ENCODE measurements around the gene RHOA.
"Not testable (repeated sequence)": the region's sequence is repeated elsewhere in the genome, so short reads cannot be mapped to it uniquely, and the experiment has no call there.

Gene RHOA

GRCh38 chr3:49358884-49359225 is 52.9 kb downstream of the RHOA start:
- no peak for DNase-seq

GRCh38 chr3:49358217-49358883 is 53.4 kb downstream of the RHOA start, which contains the start of gene GPX1:
Gene GPX1 (minus strand): TSS chr3:49358353. CDS start chr3:49358278, 75 bp downstream.
- peak; percentile 58 for DNase-seq

GRCh38 chr3:49357443-49358216 is 54.1 kb downstream of the RHOA start:
- not testable (repeated sequence) for DNase-seq

GRCh38 chr3:49357095-49357442 is 54.7 kb downstream of the RHOA start:
- not testable (repeated sequence) for DNase-seq

GRCh38 chr3:49352890-49353421 is 58.8 kb downstream of the RHOA start:
- no peak for DNase-seq

GRCh38 chr3:49352281-49352680 is 59.5 kb downstream of the RHOA start:
- DNase-seq, result no peak

GRCh38 chr3:49351521-49352011 is 60.2 kb downstream of the RHOA start:
- DNase-seq, result no peak

- no peak for DNase-seq
These were observed 62.2 kb downstream of the RHOA start for GRCh38 chr3:49349348-49350114.

GRCh38 chr3:49348361-49348760 is 63.4 kb downstream of the RHOA start:
- DNase-seq, result not testable (repeated sequence)

- no peak for DNase-seq
These were observed 65.0 kb downstream of the RHOA start for GRCh38 chr3:49346797-49347251.

- DNase-seq, result no peak
These were observed 68.6 kb downstream of the RHOA start for GRCh38 chr3:49343163-49343562.

GRCh38 chr3:49341996-49342395 is 69.8 kb downstream of the RHOA start:
- no peak for DNase-seq

- DNase-seq, result peak; percentile 69
These were observed 71.6 kb downstream of the RHOA start, which contains the start of gene USP4 for GRCh38 chr3:49339941-49340800. Gene USP4 (minus strand): TSS chr3:49340053. CDS start chr3:49340024, 29 bp downstream.

- DNase-seq, result no peak
These were observed 72.2 kb downstream of the RHOA start for GRCh38 chr3:49339581-49339940.

GRCh38 chr3:49333916-49334633 is 77.7 kb downstream of the RHOA start:
- DNase-seq, result no peak

GRCh38 chr3:49333091-49333490 is 78.7 kb downstream of the RHOA start:
- DNase-seq, result no peak

- DNase-seq, result no peak
These were observed 82.6 kb downstream of the RHOA start for GRCh38 chr3:49329186-49329585.

GRCh38 chr3:49328350-49328749 is 83.4 kb downstream of the RHOA start:
- DNase-seq, result not testable (repeated sequence)

GRCh38 chr3:49327485-49327884 is 84.3 kb downstream of the RHOA start:
- no peak for DNase-seq

- DNase-seq, result no peak
These were observed 87.0 kb downstream of the RHOA start for GRCh38 chr3:49324768-49325167.

- no peak for DNase-seq
These were observed 94.9 kb downstream of the RHOA start for GRCh38 chr3:49316696-49317457.
